Measurements from ENCODE around the gene SMCR8.
A peak's percentile ranks its signal among the peaks of the same experiment; 100 is the strongest.
"Not testable (repeated sequence)": the region's sequence is repeated elsewhere in the genome, so short reads cannot be mapped to it uniquely, and the experiment has no call there.

SMCR8 gene

DNA sequence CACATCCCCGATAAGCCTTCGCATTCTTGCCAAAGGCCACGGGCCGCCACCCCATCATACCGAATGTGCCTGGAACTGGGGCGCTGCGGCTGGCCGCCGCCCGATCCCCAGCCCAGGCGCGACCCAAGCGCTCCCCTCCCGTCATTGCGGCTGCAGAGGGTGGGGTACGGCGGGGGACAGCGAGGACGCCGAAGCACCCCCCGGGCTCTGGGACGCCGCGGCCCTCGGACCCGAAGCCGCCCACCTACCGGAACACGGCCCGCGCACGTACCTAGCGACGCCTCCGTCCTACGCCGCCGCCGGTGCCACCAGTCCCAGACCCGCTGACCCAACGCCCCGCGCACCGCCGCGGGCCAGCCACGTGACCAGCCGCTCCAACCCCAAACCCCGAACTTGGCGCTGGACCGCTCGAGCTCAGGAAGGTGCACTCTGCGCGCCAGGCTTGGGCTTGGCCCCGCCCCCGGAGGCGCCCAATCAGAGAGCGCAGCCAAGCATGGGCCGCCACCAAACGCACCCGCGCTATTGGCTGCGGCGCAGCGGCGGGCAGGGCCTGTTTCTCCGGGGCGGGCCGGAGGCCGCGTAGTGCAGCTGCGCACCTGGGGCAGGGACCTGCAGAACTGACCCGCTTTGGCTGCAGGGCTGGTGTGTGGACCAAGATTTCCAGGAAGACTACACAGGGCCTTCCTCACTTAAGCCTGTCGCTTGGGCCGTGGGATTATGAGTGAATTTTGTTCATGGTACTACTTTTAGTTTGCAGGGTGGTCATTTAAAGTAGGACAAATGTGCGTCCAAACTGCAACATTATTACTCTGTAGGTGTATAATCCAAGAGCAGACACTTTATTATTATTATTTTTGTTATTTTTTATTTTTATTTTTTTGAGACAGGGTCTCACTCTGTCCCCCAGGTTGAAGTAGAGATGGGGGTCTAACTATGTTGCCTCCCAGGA lies 48.3 kb downstream of the SMCR8 start, which contains the start of gene SHMT1:
Gene SHMT1 (minus strand): TSS at position 450 of the 949 bp plus-strand sequence. CDS start 7,569 bp downstream, outside the sequence.
- DNase-seq: peak; percentile 93

DNA sequence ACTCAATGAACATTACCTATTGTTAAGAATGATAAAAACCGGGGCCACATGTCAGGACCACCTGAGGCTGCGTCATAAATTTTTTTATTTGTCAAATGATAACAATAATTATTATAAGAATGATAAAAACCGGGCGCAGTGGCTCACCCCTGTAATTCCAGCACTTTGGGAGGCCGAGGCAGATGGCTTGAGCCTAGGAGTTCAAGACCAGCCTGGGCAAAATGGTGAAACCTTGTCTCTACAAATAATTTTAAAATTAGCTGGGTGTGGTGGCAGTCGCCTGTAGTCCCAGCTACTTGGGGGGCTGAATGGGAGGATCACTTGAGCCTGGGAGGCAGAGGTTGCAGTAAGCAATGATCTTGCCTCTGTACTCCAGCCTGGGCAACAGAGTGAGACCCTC lies 49.1 kb downstream of the SMCR8 start:
- no peak for DNase-seq

DNA sequence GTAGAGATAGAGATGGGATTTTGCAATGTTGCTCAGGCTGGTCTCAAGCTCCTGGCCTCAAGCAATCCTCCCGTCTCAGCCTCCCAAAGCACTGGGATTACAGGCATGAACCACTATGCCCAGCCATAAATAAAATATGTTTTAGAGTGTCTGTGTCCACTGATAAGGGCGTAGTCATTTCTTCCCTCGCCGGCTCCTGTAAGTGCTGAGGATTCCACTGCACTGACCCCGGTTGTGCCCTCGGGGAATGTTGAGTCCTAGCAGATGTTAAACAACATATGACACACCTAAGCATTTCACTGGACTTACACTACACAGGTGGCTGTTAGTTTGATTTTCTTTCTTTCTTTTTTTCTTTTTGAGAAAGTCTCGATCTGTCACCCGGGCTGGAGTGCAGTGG lies 53.9 kb downstream of the SMCR8 start:
- DNase-seq: no peak

DNA sequence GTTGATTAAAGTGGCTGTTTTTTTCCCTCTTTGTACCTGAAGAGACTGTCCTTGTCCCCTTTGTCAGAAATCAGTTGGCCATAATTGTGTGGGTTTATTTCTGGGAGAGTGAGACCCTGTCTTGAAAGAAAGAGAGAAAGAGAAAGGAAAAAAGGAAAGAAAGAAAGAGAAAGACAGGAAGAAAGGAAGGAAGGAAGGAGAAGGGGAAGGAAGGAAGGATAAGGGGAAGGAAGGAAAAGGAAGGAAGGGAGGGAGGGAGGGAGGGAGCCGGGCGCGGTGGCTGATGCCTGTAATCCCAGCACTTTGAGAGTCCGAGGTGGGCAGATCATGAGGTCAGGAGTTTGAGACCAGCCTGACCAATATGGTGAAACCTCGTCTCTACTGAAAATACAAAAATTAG lies 55.7 kb downstream of the SMCR8 start:
- no peak for DNase-seq

DNA sequence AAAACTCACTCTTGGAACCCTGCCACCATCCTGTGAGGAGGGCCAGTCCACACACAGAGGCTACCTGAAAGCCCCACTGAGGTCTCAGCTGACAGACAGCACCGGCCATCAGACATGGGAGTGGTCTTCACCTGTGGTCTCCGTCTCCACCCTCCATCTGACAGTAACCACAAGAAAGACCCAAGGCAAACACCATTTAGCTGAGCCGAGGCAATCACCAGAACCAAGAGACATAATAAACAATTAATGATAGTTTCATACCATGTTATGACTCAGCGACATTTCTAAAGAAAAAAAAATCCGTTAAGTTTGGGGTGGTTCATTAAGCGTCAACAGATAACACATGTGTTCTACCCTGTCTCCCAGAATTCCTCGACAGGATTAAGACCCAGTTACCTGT lies 56.4 kb downstream of the SMCR8 start:
- no peak for DNase-seq

DNA sequence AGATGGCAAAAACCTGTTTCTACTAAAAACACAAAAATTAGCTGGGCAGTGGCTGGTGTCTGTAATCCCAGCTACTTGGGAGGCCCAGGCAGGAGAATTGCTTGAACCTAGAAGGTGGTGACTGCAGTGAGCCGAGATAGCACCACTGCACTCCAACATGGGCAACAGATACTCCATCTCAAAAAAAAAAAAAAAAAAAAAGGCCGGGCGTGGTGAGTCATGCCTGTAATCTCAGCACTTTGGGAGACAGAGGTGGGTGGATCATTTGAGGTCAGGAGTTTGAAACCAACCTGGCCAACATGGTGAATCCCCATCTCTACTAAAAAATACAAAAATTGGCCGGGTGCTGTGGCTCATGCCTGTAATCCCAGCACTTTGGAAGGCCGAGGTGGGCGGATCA lies 58.1 kb downstream of the SMCR8 start:
- DNase-seq: not testable (repeated sequence)

DNA sequence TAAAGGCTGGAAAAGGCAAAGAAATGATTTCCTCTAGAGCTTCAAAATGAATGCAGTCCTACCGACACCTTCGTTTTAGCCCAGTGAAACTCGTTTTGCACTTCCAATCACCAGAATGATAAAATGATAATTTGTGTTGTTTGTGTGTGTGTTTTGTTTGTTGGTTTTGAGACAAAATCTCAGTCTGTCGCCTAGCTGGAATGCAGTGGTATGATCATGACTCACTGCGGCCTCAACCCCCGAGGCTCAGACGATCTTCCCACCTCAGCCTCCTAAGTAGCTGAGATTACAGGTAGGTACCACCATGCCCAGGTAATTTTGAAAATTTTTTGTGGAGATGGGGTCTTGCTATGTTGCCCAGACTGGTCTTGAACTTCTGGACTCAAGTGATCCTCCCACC lies 59.1 kb downstream of the SMCR8 start:
- no peak for DNase-seq

Measured in right forelimb (tissue), 1 donor.